ENCODE data around the gene SHC3. TPM values are rescaled to one million over a fixed set of nuclear protein-coding genes. Genes with fewer than 3 reads are reported as not detected.

Gene SHC3
- total RNA-seq, 1 experiment from 2014 or later: 4.0 TPM

DNA sequence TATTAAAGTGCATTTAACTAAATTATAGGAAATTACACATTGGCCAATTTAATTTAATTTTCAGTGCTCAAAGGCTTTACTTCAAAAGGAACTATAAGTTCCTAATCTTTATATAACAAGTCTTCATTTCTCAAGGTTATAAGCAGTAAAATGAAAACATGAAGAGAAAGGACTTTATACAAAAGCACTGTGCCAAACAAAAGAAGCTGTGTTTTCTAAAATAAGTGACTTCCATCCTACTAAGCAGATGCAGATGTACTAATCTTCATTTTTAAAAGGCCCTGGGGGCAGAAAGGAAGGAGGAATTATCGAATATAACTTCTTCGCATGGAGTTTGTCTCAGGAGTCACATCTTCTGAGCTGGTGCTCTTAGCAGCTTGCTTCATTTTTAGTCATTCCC is 81.4 kb downstream of the SHC3 start:
- H3K4me3 Mint-ChIP-seq (ENCODE audit: low read depth, unreplicated experiment): no peak overlapping the region
- no peaks in the 10 kb centered on the region for H3K27me3 Mint-ChIP-seq (ENCODE audit: unreplicated experiment)
- H3K4me1 Mint-ChIP-seq (ENCODE audit: low read depth, unreplicated experiment): no peaks in the 10 kb centered on the region
- no peak overlapping the region for H3K27ac Mint-ChIP-seq (ENCODE audit: unreplicated experiment)
- no peak for DNase-seq
- CTCF ChIA-PET: no interaction called here
- H3K36me3 Mint-ChIP-seq (ENCODE audit: insufficient read depth, unreplicated experiment): no peaks in the 10 kb centered on the region
- no TSS peak for BruUV-seq (replicated peaks)
- no peaks in the 10 kb centered on the region for H3K9me3 Mint-ChIP-seq (ENCODE audit: low read depth, unreplicated experiment)
- TF ChIP-seq, protein P1, sequence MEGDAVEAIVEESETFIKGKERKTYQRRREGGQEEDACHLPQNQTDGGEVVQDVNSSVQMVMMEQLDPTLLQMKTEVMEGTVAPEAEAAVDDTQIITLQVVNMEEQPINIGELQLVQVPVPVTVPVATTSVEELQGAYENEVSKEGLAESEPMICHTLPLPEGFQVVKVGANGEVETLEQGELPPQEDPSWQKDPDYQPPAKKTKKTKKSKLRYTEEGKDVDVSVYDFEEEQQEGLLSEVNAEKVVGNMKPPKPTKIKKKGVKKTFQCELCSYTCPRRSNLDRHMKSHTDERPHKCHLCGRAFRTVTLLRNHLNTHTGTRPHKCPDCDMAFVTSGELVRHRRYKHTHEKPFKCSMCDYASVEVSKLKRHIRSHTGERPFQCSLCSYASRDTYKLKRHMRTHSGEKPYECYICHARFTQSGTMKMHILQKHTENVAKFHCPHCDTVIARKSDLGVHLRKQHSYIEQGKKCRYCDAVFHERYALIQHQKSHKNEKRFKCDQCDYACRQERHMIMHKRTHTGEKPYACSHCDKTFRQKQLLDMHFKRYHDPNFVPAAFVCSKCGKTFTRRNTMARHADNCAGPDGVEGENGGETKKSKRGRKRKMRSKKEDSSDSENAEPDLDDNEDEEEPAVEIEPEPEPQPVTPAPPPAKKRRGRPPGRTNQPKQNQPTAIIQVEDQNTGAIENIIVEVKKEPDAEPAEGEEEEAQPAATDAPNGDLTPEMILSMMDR (IDR thresholded peaks at IDR 0.05; ENCODE audit: unreplicated experiment): no peak
- intact Hi-C loops (cut with micrococcal nuclease; ENCODE audit: unreplicated experiment): no loop called here

GRCh38 chr9:89096807-89097206 is 81.8 kb downstream of the SHC3 start:
- no peak overlapping the region for H3K27ac Mint-ChIP-seq (ENCODE audit: unreplicated experiment)
- TF ChIP-seq, protein P1 (IDR thresholded peaks at IDR 0.05; ENCODE audit: unreplicated experiment): no peak
- H3K9me3 Mint-ChIP-seq (ENCODE audit: low read depth, unreplicated experiment): no peaks in the 10 kb centered on the region
- H3K27me3 Mint-ChIP-seq (ENCODE audit: unreplicated experiment): no peaks in the 10 kb centered on the region
- intact Hi-C loops (cut with micrococcal nuclease; ENCODE audit: unreplicated experiment): no loop called here
- no peaks in the 10 kb centered on the region for H3K4me1 Mint-ChIP-seq (ENCODE audit: low read depth, unreplicated experiment)
- DNase-seq: no peak
- H3K4me3 Mint-ChIP-seq (ENCODE audit: low read depth, unreplicated experiment): no peak overlapping the region
- no peaks in the 10 kb centered on the region for H3K36me3 Mint-ChIP-seq (ENCODE audit: insufficient read depth, unreplicated experiment)
- no TSS peak for BruUV-seq (replicated peaks)
- CTCF ChIA-PET: no interaction called here

GRCh38 chr9:89095761-89096528 is 82.7 kb downstream of the SHC3 start:
- H3K4me1 Mint-ChIP-seq (ENCODE audit: low read depth, unreplicated experiment): no peaks in the 10 kb centered on the region
- no peaks in the 10 kb centered on the region for H3K9me3 Mint-ChIP-seq (ENCODE audit: low read depth, unreplicated experiment)
- BruUV-seq (replicated peaks): no TSS peak
- TF ChIP-seq, protein P1 (IDR thresholded peaks at IDR 0.05; ENCODE audit: unreplicated experiment): no peak
- no peak overlapping the region for H3K27ac Mint-ChIP-seq (ENCODE audit: unreplicated experiment)
- H3K36me3 Mint-ChIP-seq (ENCODE audit: insufficient read depth, unreplicated experiment): no peaks in the 10 kb centered on the region
- H3K27me3 Mint-ChIP-seq (ENCODE audit: unreplicated experiment): no peaks in the 10 kb centered on the region
- DNase-seq: no peak
- intact Hi-C loops (cut with micrococcal nuclease; ENCODE audit: unreplicated experiment): no loop called here
- H3K4me3 Mint-ChIP-seq (ENCODE audit: low read depth, unreplicated experiment): no peak overlapping the region
- CTCF ChIA-PET: no interaction called here

GRCh38 chr9:89093201-89093975 is 85.2 kb downstream of the SHC3 start:
- TF ChIP-seq, protein P1 (IDR thresholded peaks at IDR 0.05; ENCODE audit: unreplicated experiment): no peak
- no peaks in the 10 kb centered on the region for H3K36me3 Mint-ChIP-seq (ENCODE audit: insufficient read depth, unreplicated experiment)
- CTCF ChIA-PET: no interaction called here
- no TSS peak for BruUV-seq (replicated peaks)
- no peaks in the 10 kb centered on the region for H3K4me1 Mint-ChIP-seq (ENCODE audit: low read depth, unreplicated experiment)
- H3K27ac Mint-ChIP-seq (ENCODE audit: unreplicated experiment): no peak overlapping the region
- no peaks in the 10 kb centered on the region for H3K9me3 Mint-ChIP-seq (ENCODE audit: low read depth, unreplicated experiment)
- intact Hi-C loops (cut with micrococcal nuclease; ENCODE audit: unreplicated experiment): no loop called here
- H3K4me3 Mint-ChIP-seq (ENCODE audit: low read depth, unreplicated experiment): no peak overlapping the region
- DNase-seq: no peak
- H3K27me3 Mint-ChIP-seq (ENCODE audit: unreplicated experiment): no peaks in the 10 kb centered on the region

Measured in Calu3 (cell line).